ENCODE measurements around the gene PRTN3. TPM values are rescaled to one million over a fixed set of nuclear protein-coding genes. Genes with fewer than 3 reads are reported as not detected.
A peak's percentile ranks its signal among the peaks of the same experiment; 100 is the strongest.

Gene PRTN3
- total RNA-seq, 4 donors from 2014 or later: not detected

DNA sequence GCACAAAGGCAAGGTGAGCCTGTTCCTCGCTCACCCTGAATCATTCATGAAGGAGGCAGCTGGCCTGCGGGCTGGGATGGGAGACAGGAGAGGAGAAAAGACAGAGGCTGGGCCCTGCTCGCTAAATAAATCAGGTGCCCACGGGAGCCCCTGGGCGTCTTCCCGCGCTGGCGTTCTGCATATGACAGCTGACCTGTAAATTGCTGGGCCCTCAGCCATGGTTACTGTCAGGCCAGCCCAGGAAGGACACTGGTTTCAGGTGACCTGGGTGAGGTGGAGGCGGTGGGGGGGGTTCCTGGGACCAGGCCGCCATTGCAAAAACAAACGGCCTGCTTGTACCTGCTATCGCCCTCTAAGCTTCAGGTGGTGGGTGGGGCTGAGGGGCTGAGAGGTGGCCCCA, 47.0 kb upstream of the PRTN3 start:
- Histone ChIP-seq H3K27me3 (no peaks in the 10 kb centered on the region), H3K4me1 (peaks cover 12 to 44% of the 10 kb centered on the region in 2 donors), H3K4me3 (replicated peaks in 1 of 3) (no peak overlapping the region), H3K27ac (no peak overlapping the region), H3K9me3 (no peaks in the 10 kb centered on the region), H3K36me3 (no peaks in the 10 kb centered on the region)
- TF ChIP-seq, protein P1, sequence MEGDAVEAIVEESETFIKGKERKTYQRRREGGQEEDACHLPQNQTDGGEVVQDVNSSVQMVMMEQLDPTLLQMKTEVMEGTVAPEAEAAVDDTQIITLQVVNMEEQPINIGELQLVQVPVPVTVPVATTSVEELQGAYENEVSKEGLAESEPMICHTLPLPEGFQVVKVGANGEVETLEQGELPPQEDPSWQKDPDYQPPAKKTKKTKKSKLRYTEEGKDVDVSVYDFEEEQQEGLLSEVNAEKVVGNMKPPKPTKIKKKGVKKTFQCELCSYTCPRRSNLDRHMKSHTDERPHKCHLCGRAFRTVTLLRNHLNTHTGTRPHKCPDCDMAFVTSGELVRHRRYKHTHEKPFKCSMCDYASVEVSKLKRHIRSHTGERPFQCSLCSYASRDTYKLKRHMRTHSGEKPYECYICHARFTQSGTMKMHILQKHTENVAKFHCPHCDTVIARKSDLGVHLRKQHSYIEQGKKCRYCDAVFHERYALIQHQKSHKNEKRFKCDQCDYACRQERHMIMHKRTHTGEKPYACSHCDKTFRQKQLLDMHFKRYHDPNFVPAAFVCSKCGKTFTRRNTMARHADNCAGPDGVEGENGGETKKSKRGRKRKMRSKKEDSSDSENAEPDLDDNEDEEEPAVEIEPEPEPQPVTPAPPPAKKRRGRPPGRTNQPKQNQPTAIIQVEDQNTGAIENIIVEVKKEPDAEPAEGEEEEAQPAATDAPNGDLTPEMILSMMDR (IDR thresholded peaks at IDR 0.05): no peak
- no peak for TF ChIP-seq POLR2A (IDR thresholded peaks at IDR 0.05)
- intact Hi-C loops (cut with DNase I): no loop called here
- no peak for DNase-seq
- 90 to 94% methylated on average over 12 of the region's 12 CpGs for WGBS, 2 donors

- H3K36me3 ChIP-seq: no peaks in the 10 kb centered on the region
- peak overlapping the region in 1 of 3 donors; percentile 81 for H3K27ac ChIP-seq
- TF ChIP-seq POLR2A (IDR thresholded peaks at IDR 0.05): no peak
- TF ChIP-seq, protein P1 (IDR thresholded peaks at IDR 0.05): no peak
- no peaks in the 10 kb centered on the region for H3K27me3 ChIP-seq
- WGBS, 2 donors: 80 to 83% methylated on average over 10 to 27 of the region's 28 CpGs
- no peak overlapping the region for H3K4me3 ChIP-seq (replicated peaks in 1 of 3)
- H3K4me1 ChIP-seq: peaks cover 21 to 46% of the 10 kb centered on the region in 2 donors
- no peaks in the 10 kb centered on the region for H3K9me3 ChIP-seq
- no peak for DNase-seq
- intact Hi-C loops (cut with DNase I): no loop called here
These were observed 45.7 kb upstream of the PRTN3 start for GRCh38 chr19:795073-795611.

DNA sequence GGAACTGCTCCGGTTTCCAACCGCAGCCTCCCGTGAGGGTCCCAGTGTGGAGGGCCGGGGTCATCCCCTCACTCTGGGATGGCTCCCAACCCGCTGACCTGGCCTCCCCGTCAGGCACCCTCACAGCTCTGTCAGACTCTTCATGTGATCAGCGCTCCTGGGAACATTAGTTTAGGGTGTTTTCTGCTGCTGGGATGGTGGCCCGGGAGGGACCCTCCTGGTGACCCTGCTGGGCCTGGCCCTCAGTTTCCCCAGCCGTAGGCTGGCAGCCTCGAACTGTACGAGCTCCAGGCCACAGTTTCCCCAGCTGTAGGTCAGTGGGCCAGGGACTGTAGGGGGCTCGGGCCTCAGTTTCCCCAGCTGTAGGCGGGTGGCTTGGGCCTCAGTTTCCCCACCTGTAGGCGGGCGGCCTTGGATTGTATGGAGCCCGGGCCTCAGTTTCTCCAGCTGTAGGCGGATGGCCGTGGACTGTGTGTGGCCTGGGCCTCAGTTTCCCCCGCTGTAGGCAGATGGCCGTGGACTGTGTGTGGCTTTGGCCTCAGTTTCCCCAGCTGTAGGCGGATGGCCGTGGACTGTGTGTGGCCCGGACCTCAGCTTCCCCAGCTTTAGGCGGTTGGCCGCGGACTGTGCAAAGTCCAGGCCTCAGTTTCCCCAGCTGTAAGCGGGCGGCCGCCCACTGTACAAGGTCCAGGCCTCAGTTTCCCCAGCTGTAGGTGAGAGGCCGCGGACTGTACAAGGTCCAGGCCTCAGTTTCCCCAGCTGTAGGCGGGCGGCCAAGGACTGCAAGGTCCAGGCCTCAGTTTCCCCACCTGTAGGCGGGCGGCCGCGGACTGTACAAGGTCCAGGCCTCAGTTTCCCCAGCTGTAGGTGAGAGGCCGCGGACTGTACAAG, 44.9 kb upstream of the PRTN3 start:
- no peaks in the 10 kb centered on the region for H3K27me3 ChIP-seq
- H3K27ac ChIP-seq: peak overlapping the region in 2 of 3 donors; percentile 81 to 82
- intact Hi-C loops (cut with DNase I): no loop called here
- WGBS, 2 donors: 73 to 92% methylated on average over 18 of the region's 39 CpGs
- H3K36me3 ChIP-seq: no peaks in the 10 kb centered on the region
- peaks cover 29 to 48% of the 10 kb centered on the region in 2 donors for H3K4me1 ChIP-seq
- no peak for DNase-seq
- H3K9me3 ChIP-seq: no peaks in the 10 kb centered on the region
- TF ChIP-seq POLR2A (IDR thresholded peaks at IDR 0.05): no peak
- TF ChIP-seq, protein P1 (IDR thresholded peaks at IDR 0.05): no peak
- peak overlapping the region in 2 of 3 donors; percentile 0 to 42 for H3K4me3 ChIP-seq (replicated peaks in 1 of 3)

- Histone ChIP-seq H3K9me3 (no peaks in the 10 kb centered on the region), H3K36me3 (no peaks in the 10 kb centered on the region), H3K4me3 (replicated peaks in 1 of 3) (peak within 1 kb of the TSS; percentile 33 to 100 (median 96)), H3K4me1 (peaks cover 39 to 50% of the 10 kb centered on the region in 2 donors), H3K27me3 (no peaks in the 10 kb centered on the region), H3K27ac (peak within 1 kb of the TSS; percentile 94 to 96 (median 94))
- TF ChIP-seq, protein P1 (IDR thresholded peaks at IDR 0.05): no peak
- TF ChIP-seq POLR2A (IDR thresholded peaks at IDR 0.05): peak in 1 of 2 donors; percentile 80
- DNase-seq: peak; percentile 100
- WGBS, 2 donors: 0 to 2% methylated on average over 14 to 41 of the region's 83 CpGs
- intact Hi-C loops (cut with DNase I): no loop called here
These were observed 43.9 kb upstream of the PRTN3 start, which contains the start of gene PTBP1 for GRCh38 chr19:796692-797527. TSS of gene PTBP1 (plus strand) at chr19:797452. CDS start at chr19:797498, 46 bp downstream.
